Loucy (cell line): Measurements from ENCODE around the gene ST6GAL1.

Experiments
- H2AFZ ChIP-seq: fragments of 200-600 bp; sonication (generic); 2 replicates; pipeline ENCODE4 v1.6.0; 2016; ENCODE audit warnings: antibody characterized with exemption, mild to moderate bottlenecking, low read length, moderate library complexity
- H3F3A ChIP-seq: fragments of 200-600 bp; 2 replicates; pipeline ENCODE4 v1.6.0; 2016; ENCODE audit warnings: antibody characterized with exemption, low read depth, mild to moderate bottlenecking
- H3K27me3 ChIP-seq: fragments of 200-600 bp; sonication (generic); 2 replicates; pipeline ENCODE4 v1.6.1; 2014; ENCODE audit warnings: low read length, mild to moderate bottlenecking; ENCODE audit not compliant: insufficient read depth, poor library complexity, severe bottlenecking
- H3K36me3 ChIP-seq: fragments of 200-600 bp; sonication (generic); 2 replicates; pipeline ENCODE4 v1.6.1; 2016; ENCODE audit warnings: low read length; ENCODE audit not compliant: insufficient read depth
- H3K4me1 ChIP-seq: fragments of 200-600 bp; sonication (generic); 2 replicates; pipeline ENCODE4 v1.5.1; 2014; ENCODE audit warnings: low read length, mild to moderate bottlenecking; ENCODE audit not compliant: insufficient read depth, poor library complexity, severe bottlenecking
- H3K4me2 ChIP-seq: fragments of 200-600 bp; sonication (generic); 2 replicates; pipeline ENCODE4 v1.6.0; 2014; ENCODE audit warnings: antibody characterized with exemption, low read length, low read depth, mild to moderate bottlenecking; ENCODE audit not compliant: poor library complexity, severe bottlenecking
- H3K4me3 ChIP-seq: fragments of 200-600 bp; sonication (generic); 2 replicates; pipeline ENCODE4 v1.5.1; 2014; ENCODE audit warnings: low read length, mild to moderate bottlenecking, mixed read lengths; ENCODE audit not compliant: poor library complexity, severe bottlenecking
- H3K79me2 ChIP-seq: fragments of 200-600 bp; sonication (generic); 2 replicates; pipeline ENCODE4 v1.6.1; 2014; ENCODE audit warnings: low read length; ENCODE audit not compliant: insufficient read depth
- H3K9ac ChIP-seq: fragments of 200-600 bp; sonication (generic); 2 replicates; pipeline ENCODE4 v1.6.0; 2014; ENCODE audit warnings: mild to moderate bottlenecking, low read depth, low read length, moderate library complexity; ENCODE audit not compliant: poor library complexity, severe bottlenecking
- H3K9me2 ChIP-seq: fragments of 200-600 bp; sonication (generic); replicated peaks from 2 replicates; pipeline ENCODE4 v1.6.1; 2016; ENCODE audit warnings: low read depth, low read length, mixed read lengths
- H3K9me3 ChIP-seq: fragments of 200-600 bp; sonication (generic); 2 replicates; pipeline ENCODE4 v1.6.1; 2014; ENCODE audit warnings: mild to moderate bottlenecking, antibody characterized with exemption, low read length, low read depth; ENCODE audit not compliant: insufficient read depth
- H4K20me1 ChIP-seq: fragments of 200-600 bp; sonication (generic); 2 replicates; pipeline ENCODE4 v1.6.0; 2014; ENCODE audit warnings: antibody characterized with exemption, low read length, mild to moderate bottlenecking; ENCODE audit not compliant: insufficient read depth, poor library complexity, severe bottlenecking
- CTCF ChIP-seq: fragments of 200-600 bp; sonication (generic); conservative IDR thresholded peaks from 2 replicates; pipeline ENCODE4 v1.5.1; 2014; ENCODE audit warnings: mild to moderate bottlenecking, antibody characterized with exemption, low read length
- EZH2phosphoT487 ChIP-seq: fragments of 200-600 bp; IDR thresholded peaks from 2 replicates; pipeline ENCODE4 v1.6.1; 2018; ENCODE audit warnings: antibody characterized with exemption, mild to moderate bottlenecking, moderate library complexity, borderline replicate concordance

The ST6GAL1 gene

DNA sequence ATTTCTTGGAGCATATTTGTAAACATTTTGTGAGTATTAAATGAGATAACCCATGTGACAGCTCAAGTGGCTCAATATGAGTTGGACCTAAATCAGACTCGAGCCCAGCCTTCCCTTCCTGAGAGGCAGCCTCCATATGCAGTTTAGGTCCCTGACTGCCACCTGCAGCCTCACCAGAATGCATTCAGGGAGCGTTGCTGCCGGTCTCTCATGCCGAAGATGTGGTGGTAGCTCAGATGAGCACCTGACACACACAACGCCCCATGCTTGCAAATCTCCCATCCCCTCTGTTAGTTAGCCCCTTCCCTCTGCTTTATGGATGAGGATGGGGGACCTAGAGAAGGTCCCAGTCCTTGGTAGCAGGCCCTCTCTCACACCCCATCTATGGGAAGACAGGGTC is 9.2 kb downstream of the ST6GAL1 start:
- Histone ChIP-seq H3K36me3 (peaks cover 10% of the 10 kb centered on the region; the same call in 1 of the 2 replicates), H2AFZ (no peak overlapping the region), H3K9me3 (no peaks in the 10 kb centered on the region), H3K9ac (no peak overlapping the region), H3K4me2 (no peak overlapping the region), H3K9me2 (no peaks in the 10 kb centered on the region), H3K4me1 (no peaks in the 10 kb centered on the region), H3F3A (no peaks in the 10 kb centered on the region), H4K20me1 (peaks cover 17% of the 10 kb centered on the region), H3K27me3 (no peaks in the 10 kb centered on the region), H3K79me2 (peaks cover 47% of the 10 kb centered on the region; the same call in 1 of the 2 replicates), H3K4me3 (no peak overlapping the region)
- TF ChIP-seq EZH2phosphoT487 (no peak), CTCF (no peak)

GRCh38 chr3:186940967-186941366 is 10.6 kb downstream of the ST6GAL1 start:
- Histone ChIP-seq H4K20me1 (peaks cover 11% of the 10 kb centered on the region), H2AFZ (no peak overlapping the region), H3K27me3 (no peaks in the 10 kb centered on the region), H3F3A (no peaks in the 10 kb centered on the region), H3K9me3 (no peaks in the 10 kb centered on the region), H3K9ac (no peak overlapping the region), H3K79me2 (peaks cover 35% of the 10 kb centered on the region; the same call in 1 of the 2 replicates), H3K9me2 (no peaks in the 10 kb centered on the region), H3K4me2 (no peak overlapping the region), H3K4me3 (no peak overlapping the region), H3K36me3 (peaks cover 10% of the 10 kb centered on the region; the same call in 1 of the 2 replicates), H3K4me1 (no peaks in the 10 kb centered on the region)
- TF ChIP-seq CTCF, result no peak
- no peak for TF ChIP-seq EZH2phosphoT487

DNA sequence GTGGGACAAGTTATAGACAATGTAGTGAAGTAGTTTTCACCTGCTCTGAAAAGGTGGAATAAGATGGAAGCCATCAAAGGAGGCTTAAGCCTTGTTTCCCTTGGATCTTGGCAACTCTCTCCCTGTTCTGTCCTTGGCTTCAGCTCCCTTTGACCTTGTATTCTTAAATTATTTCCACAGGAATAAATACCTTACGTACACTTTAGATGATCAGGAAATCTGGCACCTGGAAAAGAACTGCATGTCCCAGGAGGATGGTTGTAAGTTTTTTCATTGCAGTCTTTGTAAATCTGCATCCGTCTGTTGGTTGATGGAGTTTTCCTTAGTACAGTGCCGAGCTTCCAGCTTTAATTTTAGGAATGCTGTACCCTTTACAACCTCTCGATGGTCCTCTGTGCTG is 11.8 kb downstream of the ST6GAL1 start:
- no peaks in the 10 kb centered on the region for H3K4me1 ChIP-seq
- no peaks in the 10 kb centered on the region for H3K9me2 ChIP-seq
- TF ChIP-seq EZH2phosphoT487 (no peak), CTCF (no peak)
- H3K9me3 ChIP-seq, result no peaks in the 10 kb centered on the region
- no peaks in the 10 kb centered on the region for H3F3A ChIP-seq
- H3K79me2 ChIP-seq, result peaks cover 27% of the 10 kb centered on the region; the same call in 1 of the 2 replicates
- H3K4me3 ChIP-seq, result no peak overlapping the region
- H2AFZ ChIP-seq, result no peak overlapping the region
- peaks cover 10% of the 10 kb centered on the region; the same call in 1 of the 2 replicates for H3K36me3 ChIP-seq
- no peaks in the 10 kb centered on the region for H3K27me3 ChIP-seq
- no peak overlapping the region for H3K9ac ChIP-seq
- no peak overlapping the region for H3K4me2 ChIP-seq
- peaks cover 8% of the 10 kb centered on the region for H4K20me1 ChIP-seq
